Stimulated activated CD8-positive, alpha-beta memory T cell treated with anti-CD3 and anti-CD28 coated beads, Interleukin-4, amount 100 ng/mL, for 4 hours (primary cell): ENCODE measurements around the gene DPM3.
"Not testable (repeated sequence)": the region's sequence is repeated elsewhere in the genome, so short reads cannot be mapped to it uniquely, and the experiment has no call there.

Experiments used
- DNase-seq, 2 donors: peaks; one replicate each; pipeline ENCODE4 v3.0.0-alpha.2; 2020; ENCODE audit warnings: low read depth in 2 of 2, low spot score in 1 of 2

DPM3 gene

DNA sequence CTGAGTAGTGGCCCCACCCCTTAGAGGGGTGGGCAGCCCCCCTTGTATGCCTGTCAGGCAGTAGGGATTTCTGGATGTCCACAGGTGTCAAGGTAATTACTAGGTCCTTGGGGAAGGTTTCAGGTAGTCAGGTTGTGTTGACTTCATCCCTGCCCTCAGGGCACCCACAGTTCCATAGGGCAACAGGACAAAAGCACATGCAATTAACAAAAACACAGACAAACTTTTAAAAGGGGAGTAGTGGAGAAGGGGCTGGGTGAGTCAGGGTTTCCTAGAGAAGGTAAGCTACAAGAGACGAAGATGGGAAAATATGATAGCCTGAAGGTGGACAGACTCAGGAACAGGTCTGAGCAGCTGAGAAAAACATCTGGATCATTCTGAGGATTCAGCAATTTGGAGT is 18.7 kb upstream of the DPM3 start:
- DNase-seq: no peak

DNA sequence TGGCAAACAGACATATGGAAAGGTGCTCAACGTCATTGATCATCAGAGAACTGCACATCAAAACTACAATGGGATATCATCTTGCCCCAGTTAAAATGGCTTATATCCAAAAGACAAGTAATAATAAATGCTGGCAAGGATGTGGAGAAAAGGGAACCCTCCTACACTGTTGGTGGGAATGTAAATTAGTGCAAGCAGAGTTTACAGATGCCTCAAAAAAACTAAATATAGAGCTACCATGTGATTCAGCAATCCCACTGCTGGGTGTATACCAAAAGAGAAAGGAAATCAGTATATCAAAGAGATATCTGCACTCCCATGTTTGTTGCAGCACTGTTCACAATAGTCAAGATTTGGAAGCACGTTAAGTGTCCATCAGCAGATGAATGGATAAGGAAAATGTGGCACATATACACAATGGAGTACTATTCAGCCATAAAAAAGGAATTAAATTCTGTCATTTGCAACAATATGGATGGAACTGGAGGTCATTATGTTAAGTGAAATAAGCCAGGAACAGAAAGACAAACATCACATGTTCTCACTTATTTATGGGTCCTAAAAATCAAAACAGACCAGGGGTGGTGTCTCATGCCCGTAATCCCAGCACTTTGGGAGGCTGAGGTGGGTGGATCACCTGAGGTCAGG is 15.8 kb upstream of the DPM3 start:
- not testable (repeated sequence) for DNase-seq

- DNase-seq: no peak
Measured at GRCh38 chr1:155145491-155145890, 5.2 kb upstream of the DPM3 start.

DNA sequence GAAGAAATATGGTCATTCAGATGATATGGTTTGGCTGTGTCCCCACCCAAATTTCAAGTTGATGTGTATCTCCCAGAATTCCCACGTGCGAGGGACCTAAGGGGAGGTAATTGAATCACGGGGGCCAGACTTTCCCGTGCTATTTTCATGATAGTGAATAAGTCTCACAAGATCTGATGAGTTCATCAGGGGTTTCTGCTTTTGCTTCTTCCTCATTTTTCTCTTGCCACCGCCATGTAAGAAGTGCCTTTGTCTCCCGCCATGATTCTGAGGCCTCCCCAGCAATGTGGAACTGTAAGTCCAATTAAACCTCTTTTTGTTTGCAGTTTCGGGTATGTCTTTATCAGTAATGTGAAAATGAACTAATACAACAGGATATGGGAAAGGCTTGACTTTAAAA is 1.4 kb upstream of the DPM3 start:
- no peak for DNase-seq

DNA sequence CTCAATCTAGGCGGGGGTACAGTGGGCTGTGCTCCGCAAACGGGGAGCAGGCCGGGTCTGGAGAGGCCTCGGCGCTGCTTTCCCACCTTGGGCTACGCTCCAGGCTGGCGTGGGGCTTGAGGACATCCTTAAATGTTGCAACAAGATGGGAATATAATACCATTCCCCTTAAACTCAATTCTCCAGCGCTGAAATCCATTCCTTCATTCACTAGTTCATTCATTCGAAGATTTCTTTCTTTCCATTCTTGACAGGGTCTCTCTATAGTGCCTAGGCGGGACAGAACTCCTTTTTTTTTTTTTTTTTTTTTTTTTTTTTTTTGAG is 261 bp upstream of the DPM3 start:
- no peak for DNase-seq

DNA sequence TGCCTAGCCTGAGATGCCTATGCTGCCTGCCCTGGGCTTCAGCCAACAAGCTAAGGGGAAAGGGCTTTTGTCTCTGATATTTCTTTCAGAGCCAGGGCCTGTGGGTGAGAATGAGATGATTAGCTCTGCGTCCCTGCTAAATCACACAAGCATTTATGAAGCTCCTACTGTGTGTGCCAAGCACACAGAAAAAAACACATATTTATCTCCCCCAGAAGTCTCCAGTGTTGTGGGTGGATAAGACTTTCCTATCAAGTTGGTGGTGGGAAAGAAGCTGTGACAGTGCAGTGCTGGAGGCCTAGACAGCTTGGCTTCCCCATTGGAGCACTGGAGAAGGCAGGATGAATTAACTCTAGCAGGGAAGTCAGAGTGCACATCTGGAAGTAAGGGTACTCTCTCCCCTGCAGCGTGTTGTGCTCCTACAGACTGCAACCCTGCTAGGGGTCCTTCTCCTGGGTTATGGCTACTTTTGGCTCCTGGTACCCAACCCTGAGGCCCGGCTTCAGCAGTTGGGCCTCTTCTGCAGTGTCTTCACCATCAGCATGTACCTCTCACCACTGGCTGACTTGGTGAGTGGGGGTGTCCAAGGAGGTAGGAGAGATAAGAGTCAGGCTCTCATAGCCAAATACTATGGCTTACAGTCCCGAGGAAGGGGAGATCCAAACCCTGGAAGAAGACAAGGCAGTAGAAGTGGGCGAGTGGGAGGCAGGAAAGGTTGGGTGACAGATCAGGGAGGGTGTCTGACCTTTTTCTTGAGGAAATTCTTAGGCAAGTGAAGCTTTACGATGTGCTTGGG is 3.0 kb downstream of the DPM3 start:
- no peak for DNase-seq

- DNase-seq: no peak
Measured at GRCh38 chr1:155136748-155137147, 3.6 kb downstream of the DPM3 start.

DNA sequence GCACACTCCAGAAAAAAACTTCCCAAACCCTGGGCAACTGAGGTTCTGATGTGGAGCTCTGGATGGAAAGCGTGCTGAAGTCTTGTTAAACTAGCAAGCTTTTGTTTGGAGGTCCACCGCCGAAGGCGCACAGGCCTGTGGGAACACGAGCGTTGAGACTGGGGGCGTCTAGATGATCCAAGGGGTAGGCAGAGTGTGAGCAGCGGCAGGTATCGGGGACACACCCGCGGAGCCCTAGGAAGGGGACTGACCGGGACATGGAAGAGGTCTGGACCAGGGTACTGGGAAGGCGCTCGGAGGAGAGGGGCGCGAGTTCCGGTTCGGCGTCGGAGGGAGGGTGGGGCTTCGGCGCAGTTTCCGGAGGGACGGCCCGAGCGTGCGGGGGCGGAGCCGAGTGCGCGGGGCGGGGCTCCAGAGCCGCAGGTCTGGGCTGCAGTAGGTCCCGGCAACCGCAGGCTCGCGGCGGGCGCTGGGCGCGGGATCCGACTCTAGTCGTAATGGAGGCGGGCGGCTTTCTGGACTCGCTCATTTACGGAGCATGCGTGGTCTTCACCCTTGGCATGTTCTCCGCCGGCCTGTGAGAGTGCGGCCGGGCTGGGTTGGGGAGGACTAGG is 4.8 kb downstream of the DPM3 start, which contains the start of gene SLC50A1:
TSS of gene SLC50A1 (plus strand) at position 438 of the 614 bp plus-strand sequence. CDS start at position 498, 60 bp downstream.
- DNase-seq: peak; percentile 73 to 82

DNA sequence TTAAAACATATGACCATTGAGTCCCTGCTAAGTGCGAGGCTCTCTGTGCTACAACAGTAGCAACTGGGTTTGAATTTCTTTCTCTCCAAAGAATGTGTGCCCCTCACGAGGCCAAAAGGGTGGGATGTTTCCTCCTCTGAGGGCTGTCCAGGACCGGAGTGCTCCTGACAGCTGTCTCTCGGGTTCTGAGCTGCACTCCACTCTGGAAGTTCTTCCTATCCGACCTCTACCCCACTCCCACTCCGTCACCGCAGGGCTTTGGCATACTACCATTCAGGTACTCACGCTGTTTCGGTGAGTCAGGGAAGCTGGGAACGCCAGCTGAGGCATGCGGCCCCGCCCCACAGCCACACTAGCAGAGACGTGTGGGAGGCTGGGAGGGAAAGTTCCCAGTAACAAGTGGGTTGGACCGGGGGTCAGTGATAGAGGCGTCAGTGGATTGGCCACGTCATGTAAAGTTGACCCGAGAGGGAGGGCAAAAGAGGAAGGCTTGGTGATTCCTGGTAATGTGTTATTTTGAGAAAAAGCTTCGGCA is 5.4 kb downstream of the DPM3 start:
- peak; percentile 28 to 43 for DNase-seq

- DNase-seq: no peak
Measured at GRCh38 chr1:155134322-155134721, 6.0 kb downstream of the DPM3 start.

GRCh38 chr1:155133799-155134281 is 6.5 kb downstream of the DPM3 start:
- DNase-seq: no peak

GRCh38 chr1:155131856-155132255 is 8.5 kb downstream of the DPM3 start:
- DNase-seq: no peak

GRCh38 chr1:155131285-155131684 is 9.0 kb downstream of the DPM3 start:
- DNase-seq: no peak

- no peak for DNase-seq
Measured at GRCh38 chr1:155130272-155131006, 9.9 kb downstream of the DPM3 start.

DNA sequence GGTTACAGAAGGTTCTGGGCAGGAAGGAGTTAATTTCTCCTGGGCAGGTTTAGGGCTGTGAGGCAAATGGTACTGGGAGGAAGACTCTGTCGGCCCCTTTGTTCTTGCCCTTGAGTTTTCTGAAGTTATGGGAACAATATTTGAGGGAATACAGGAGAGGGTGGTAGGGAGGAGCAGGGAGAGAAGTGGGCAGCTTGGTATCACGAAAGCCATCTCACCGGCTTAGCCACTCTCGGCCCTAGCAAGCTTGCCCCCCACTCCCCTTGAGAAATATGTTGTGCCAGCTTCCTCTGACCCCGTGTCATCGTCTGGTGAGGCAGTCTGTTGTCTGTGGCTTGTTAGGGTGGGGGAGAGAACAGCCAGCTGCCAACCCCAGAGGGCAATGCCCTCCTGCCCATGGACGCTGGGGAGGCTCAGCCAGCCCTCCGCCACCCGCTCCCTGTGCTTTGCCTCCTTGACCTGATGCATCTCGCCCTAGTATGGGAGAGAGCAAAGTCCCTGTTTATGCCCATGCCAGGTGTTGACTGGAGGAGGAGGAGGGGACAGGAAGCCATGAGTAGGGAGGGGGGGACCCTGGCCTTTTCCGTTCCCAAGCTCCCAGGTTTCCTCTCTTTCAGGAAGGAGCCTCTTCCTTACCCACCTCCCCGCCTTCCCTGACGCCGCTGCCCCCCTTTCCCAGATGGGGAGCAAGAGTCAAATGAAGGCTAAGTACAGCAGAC is 11.4 kb downstream of the DPM3 start:
- no peak for DNase-seq

DNA sequence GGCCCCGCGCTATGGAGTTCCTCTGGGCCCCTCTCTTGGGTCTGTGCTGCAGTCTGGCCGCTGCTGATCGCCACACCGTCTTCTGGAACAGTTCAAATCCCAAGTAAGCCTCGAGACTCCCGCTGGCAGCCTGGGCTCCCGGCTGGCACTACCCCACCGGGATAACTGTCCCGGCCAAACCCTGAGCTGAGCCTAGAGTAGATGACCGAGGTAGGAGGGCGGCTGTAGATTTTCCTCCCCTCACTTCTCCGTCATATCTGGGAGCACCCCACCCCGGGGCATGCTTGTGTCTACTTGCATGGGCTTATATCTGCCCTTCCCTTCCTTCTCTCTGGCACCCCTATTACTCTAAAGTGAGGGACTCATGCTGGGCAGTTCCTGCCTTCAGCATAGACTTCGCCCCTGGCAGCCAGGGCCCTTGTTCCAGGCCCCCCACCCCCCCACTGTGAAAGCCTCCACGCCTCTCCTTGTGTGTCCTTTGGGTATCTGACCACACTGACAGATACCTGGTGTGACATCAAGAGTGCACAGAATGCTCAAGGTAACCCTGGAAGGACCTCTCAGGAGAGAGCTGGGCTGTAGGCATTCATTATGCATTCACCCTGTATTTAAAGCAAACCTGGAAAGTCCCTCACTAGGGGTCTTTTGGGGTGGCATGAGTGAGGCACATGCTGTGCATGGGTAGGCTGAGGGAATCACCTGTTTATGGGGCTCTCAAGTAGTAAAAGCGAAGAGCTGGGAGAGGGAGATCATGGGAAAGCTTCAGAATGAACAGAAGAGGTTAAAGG is 12.2 kb downstream of the DPM3 start:
- no peak for DNase-seq

GRCh38 chr1:155127105-155127966 is 13.0 kb downstream of the DPM3 start, which contains the start of gene EFNA1:
TSS of gene EFNA1 (plus strand) at chr1:155127876. CDS start at chr1:155127978, 102 bp downstream.
- peak; percentile 3 to 17 for DNase-seq

GRCh38 chr1:155126556-155127104 is 13.7 kb downstream of the DPM3 start:
- peak in 1 of 2 donors; percentile 12 for DNase-seq
